ENCODE data around the gene NCOA7. TPM values are rescaled to one million over a fixed set of nuclear protein-coding genes. Genes with fewer than 3 reads are reported as not detected.

Gene NCOA7
- total RNA-seq, 1 experiment from 2014 or later, result 37.3 TPM

DNA sequence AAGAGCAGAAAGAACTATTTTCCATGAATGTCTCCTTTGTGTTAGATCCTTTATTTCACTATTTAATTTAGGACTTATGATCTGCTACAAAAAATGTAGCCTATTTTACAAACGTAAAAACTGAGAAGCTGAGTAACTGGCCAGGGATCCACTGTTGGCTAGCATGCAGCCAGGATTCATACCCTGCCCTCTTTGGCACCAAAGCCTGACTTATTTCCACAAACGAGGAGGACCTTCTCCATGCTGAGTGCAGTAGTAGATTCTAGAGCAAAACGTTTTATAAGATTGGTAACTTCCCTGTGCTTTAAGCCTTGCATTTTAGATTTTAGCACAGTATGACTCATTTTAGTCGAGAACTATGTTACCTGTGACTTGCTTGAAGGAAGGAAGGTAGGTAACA is 74.3 kb downstream of the NCOA7 start:
- no peaks in the 10 kb centered on the region for H3K9me3 ChIP-seq (ENCODE audit: control insufficient read depth, insufficient read depth, low read depth, low read length)
- H3K4me1 ChIP-seq (ENCODE audit: control insufficient read depth, insufficient read depth, low read length), result no peaks in the 10 kb centered on the region
- POLR2A ChIA-PET, result interaction anchor here (0.7 kb wide), 1 partner anchor 108 kb away, joined by 5 read pairs; no protein-coding TSS in a partner anchor
- intact Hi-C loops (cut with micrococcal nuclease; ENCODE audit: unreplicated experiment), result no loop called here
- H3K36me3 ChIP-seq (ENCODE audit: control insufficient read depth, insufficient read depth, low read length), result no peaks in the 10 kb centered on the region
- H3K4me3 ChIP-seq (ENCODE audit: low read depth in 2 of 2, low read length in 2 of 2), result no peak overlapping the region
- H3K27ac ChIP-seq (ENCODE audit: low read length), result no peak overlapping the region
- no peak for ATAC-seq
- TF ChIP-seq REST (IDR thresholded peaks at IDR 0.05; ENCODE audit: insufficient read depth in 1 of 2, low read depth in 2 of 2, low read length in 1 of 2) (no peak), CTCF (IDR thresholded peaks at IDR 0.05) (no peak), POLR2AphosphoS5 (IDR thresholded peaks at IDR 0.05; ENCODE audit: low read depth, low read length) (no peak), TCF7L2 (IDR thresholded peaks at IDR 0.05; ENCODE audit: low read depth, low read length) (no peak), SIN3A (IDR thresholded peaks at IDR 0.05; ENCODE audit: borderline replicate concordance, insufficient read depth, low read depth, low read length) (no peak)
- DNase-seq (ENCODE audit: low read depth, low spot score), result no peak
- in situ Hi-C loops (cut with HindIII; ENCODE audit: low pct_unique_long_range_greater_than_20kb, low sequenced_read_pairs), result no loop called here
- CTCF ChIA-PET, result no interaction called here
- no TSS peak for BruUV-seq (replicated peaks)
- no peaks in the 10 kb centered on the region for H3K27me3 ChIP-seq (ENCODE audit: control insufficient read depth, insufficient read depth, low read length)

- Histone ChIP-seq H3K36me3 (ENCODE audit: control insufficient read depth, insufficient read depth, low read length) (no peaks in the 10 kb centered on the region), H3K4me3 (ENCODE audit: low read depth in 2 of 2, low read length in 2 of 2) (no peak overlapping the region), H3K4me1 (ENCODE audit: control insufficient read depth, insufficient read depth, low read length) (no peaks in the 10 kb centered on the region), H3K27ac (ENCODE audit: low read length) (no peak overlapping the region), H3K9me3 (ENCODE audit: control insufficient read depth, insufficient read depth, low read depth, low read length) (no peaks in the 10 kb centered on the region), H3K27me3 (ENCODE audit: control insufficient read depth, insufficient read depth, low read length) (no peaks in the 10 kb centered on the region)
- BruUV-seq (replicated peaks), result no TSS peak
- ChIA-PET CTCF (no interaction called here), POLR2A (no interaction called here)
- ATAC-seq (no peak), DNase-seq (ENCODE audit: low read depth, low spot score) (no peak)
- TF ChIP-seq SIN3A (IDR thresholded peaks at IDR 0.05; ENCODE audit: borderline replicate concordance, insufficient read depth, low read depth, low read length) (no peak), CTCF (IDR thresholded peaks at IDR 0.05) (no peak), REST (IDR thresholded peaks at IDR 0.05; ENCODE audit: insufficient read depth in 1 of 2, low read depth in 2 of 2, low read length in 1 of 2) (no peak), POLR2AphosphoS5 (IDR thresholded peaks at IDR 0.05; ENCODE audit: low read depth, low read length) (no peak), TCF7L2 (IDR thresholded peaks at IDR 0.05; ENCODE audit: low read depth, low read length) (no peak)
- in situ Hi-C loops (cut with HindIII; ENCODE audit: low pct_unique_long_range_greater_than_20kb, low sequenced_read_pairs) (no loop called here), intact Hi-C loops (cut with micrococcal nuclease; ENCODE audit: unreplicated experiment) (no loop called here)
These were observed 75.7 kb downstream of the NCOA7 start for GRCh38 chr6:125866433-125866832.

All from Panc1 (cell line).